B cell (primary cell): Measurements from ENCODE around the gene WDFY2. TPM values are rescaled to one million over a fixed set of nuclear protein-coding genes. Genes with fewer than 3 reads are reported as not detected.
A peak's percentile ranks its signal among the peaks of the same experiment; 100 is the strongest.

ENCODE experiments used
- ATAC-seq: fragments of 200-7000 bp; cut with Tn5 transposase; one replicate; pipeline ENCODE4 v1.10.0; 2021; ENCODE audit warnings: low read depth, mild to moderate bottlenecking, moderate number of reproducible peaks, moderate library complexity
- CTCF ChIA-PET: fragments of 350-600 bp; sonication (Branson Sonifier 250); formaldehyde crosslinking; loops from one replicate; lab custom pipeline; 2021; ENCODE audit warnings: antibody characterized with exemption, inconsistent platforms; lab: Charles Lee
- POLR2A ChIA-PET: fragments of 350-600 bp; sonication (Branson Sonifier 250); formaldehyde crosslinking; loops from one replicate; lab custom pipeline; 2021; ENCODE audit warnings: antibody characterized with exemption; lab: Charles Lee
- DNase-seq: peaks from one replicate; pipeline ENCODE4 v3.0.0; 2013
- H2AFZ ChIP-seq: 2 replicates; pipeline ENCODE4 v1.6.1; 2012; ENCODE audit warnings: mild to moderate bottlenecking, low read depth, low read length; ENCODE audit not compliant: insufficient read depth, poor library complexity, severe bottlenecking
- H3K27ac ChIP-seq, 2 donors: 1 replicate in 1 of 2; 2 replicates in 1 of 2; pipeline ENCODE4 v1.5.1; 2012 to 2013; ENCODE audit warnings: low read length in 2 of 2, mild to moderate bottlenecking in 2 of 2, moderate library complexity in 1 of 2
- H3K27me3 ChIP-seq, 4 experiments: fragments of 200-600 bp in 1 of 4; sonication (generic) in 1 of 4; replicated peaks in 1 of 4; 1 replicate in 2 of 4; 2 replicates in 2 of 4; pipeline versions ENCODE4 v1.6.1 to v1.7.0; 2013 to 2016; ENCODE audit warnings: low read length in 3 of 4, mild to moderate bottlenecking in 2 of 4, mixed read lengths in 1 of 4, moderate library complexity in 1 of 4; ENCODE audit not compliant: insufficient read depth in 4 of 4, control insufficient read depth in 3 of 4; ENCODE audit errors: control extremely low read depth in 1 of 4
- H3K36me3 ChIP-seq, 2 experiments: replicated peaks in 1 of 2; 1 replicate in 1 of 2; 2 replicates in 1 of 2; pipeline versions ENCODE4 v1.6.1 to v1.7.1; 2013; ENCODE audit warnings: low read length in 1 of 2; ENCODE audit not compliant: insufficient read depth in 2 of 2, control insufficient read depth in 1 of 2; ENCODE audit errors: control extremely low read depth in 1 of 2, extremely low read depth in 1 of 2
- H3K4me1 ChIP-seq, 2 donors: fragments of 200-600 bp in 1 of 2; sonication (generic) in 1 of 2; 1 replicate in 1 of 2; 2 replicates in 1 of 2; pipeline versions ENCODE4 v1.5.1 to v1.6.1; 2013 to 2017; ENCODE audit warnings: low read length in 2 of 2; ENCODE audit not compliant: control insufficient read depth in 2 of 2, insufficient read depth in 2 of 2
- H3K4me2 ChIP-seq: replicated peaks from 2 replicates; pipeline ENCODE3; 2012; ENCODE audit warnings: mild to moderate bottlenecking, low read depth, low read length; ENCODE audit not compliant: poor library complexity, severe bottlenecking
- H3K4me3 ChIP-seq, 5 experiments: fragments of 200-600 bp in 1 of 5; sonication (generic) in 1 of 5; 1 replicate in 3 of 5; 2 replicates in 2 of 5; pipeline versions ENCODE4 v1.5.1 to v1.7.0; 2011 to 2016; ENCODE audit warnings: low read length in 4 of 5, mild to moderate bottlenecking in 4 of 5, low read depth in 2 of 5, control low read depth in 1 of 5, moderate library complexity in 1 of 5; ENCODE audit not compliant: insufficient read depth in 1 of 5; ENCODE audit errors: control extremely low read depth in 1 of 5, extremely low read depth in 1 of 5
- H3K79me2 ChIP-seq: fragments of 200-600 bp; sonication (generic); one replicate; pipeline ENCODE4 v1.6.0; 2016; ENCODE audit warnings: low read length; ENCODE audit not compliant: control insufficient read depth, insufficient read depth
- H3K9ac ChIP-seq: fragments of 200-600 bp; sonication (generic); 2 replicates; pipeline ENCODE4 v1.6.1; 2017; ENCODE audit warnings: mild to moderate bottlenecking, low read length, moderate library complexity
- H3K9me3 ChIP-seq, 3 donors: one replicate each; pipeline versions ENCODE4 v1.6.1 to v1.7.1; 2013; ENCODE audit warnings: low read length in 2 of 3; ENCODE audit not compliant: control insufficient read depth in 2 of 3, insufficient read depth in 1 of 3; ENCODE audit errors: control extremely low read depth in 1 of 3
- H4K20me1 ChIP-seq: 2 replicates; pipeline ENCODE4 v1.6.0; 2012; ENCODE audit warnings: mild to moderate bottlenecking, low read length; ENCODE audit not compliant: insufficient read depth, control insufficient read depth, poor library complexity, severe bottlenecking
- H3K27ac Mint-ChIP-seq: one replicate; pipeline ENCODE4 v1.8.0; 2021; ENCODE audit warnings: mixed read lengths
- H3K27me3 Mint-ChIP-seq: one replicate; pipeline ENCODE4 v1.8.0; 2021; ENCODE audit warnings: mixed read lengths
- H3K4me1 Mint-ChIP-seq: one replicate; pipeline ENCODE4 v1.8.0; 2021; ENCODE audit warnings: mixed read lengths
- H3K4me3 Mint-ChIP-seq: one replicate; pipeline ENCODE4 v1.8.0; 2021; ENCODE audit warnings: mixed read lengths
- H3K9me3 Mint-ChIP-seq: one replicate; pipeline ENCODE4 v1.8.0; 2022; ENCODE audit warnings: mixed read lengths; ENCODE audit not compliant: insufficient read depth
- CTCF ChIP-seq: fragments of 200-600 bp; IDR thresholded peaks from one replicate; pipeline ENCODE4 v1.8.0; 2022; ENCODE audit warnings: antibody characterized with exemption, mild to moderate bottlenecking
- EZH2 ChIP-seq: IDR thresholded peaks from 2 replicates; pipeline ENCODE4 v1.6.1; 2012; ENCODE audit warnings: borderline replicate concordance, low read depth, mild to moderate bottlenecking, moderate library complexity, low read length; ENCODE audit not compliant: insufficient read depth, poor library complexity, severe bottlenecking
- WGBS: methylation state at CpG from one replicate; pipeline ENCODE4 v1.1.5; 2013; ENCODE audit warnings: missing lambda C conversion rate; ENCODE audit not compliant: insufficient coverage; 5-methylcytosine and 5-hydroxymethylcytosine counted together
- intact Hi-C: fragments of 100-400 bp; cut with micrococcal nuclease; formaldehyde crosslinking; loops from one replicate; pipeline ENCODE4 v1.10.0; 2022
- polyA plus RNA-seq: library from polyadenylated mRNA; depleted of rRNA; stranded (reverse); fragments of >200 nt; gene quantifications from 2 replicates; pipeline ENCODE4 v1.2.3, GENCODE V29; 2012
- total RNA-seq, 2 donors: library from RNA; stranded (reverse); fragments of 120-200 nt in 1 of 2; gene quantifications; 1 replicate in 1 of 2; 2 replicates in 1 of 2; pipeline versions ENCODE4 v1.2.3 to v1.2.4, GENCODE V29; 2013 to 2022

WDFY2 gene
- total and polyA plus RNA-seq, 2 donors (not counting 1 experiment from before 2014, with no cell fraction given), result 12.4 to 47.7 TPM

DNA sequence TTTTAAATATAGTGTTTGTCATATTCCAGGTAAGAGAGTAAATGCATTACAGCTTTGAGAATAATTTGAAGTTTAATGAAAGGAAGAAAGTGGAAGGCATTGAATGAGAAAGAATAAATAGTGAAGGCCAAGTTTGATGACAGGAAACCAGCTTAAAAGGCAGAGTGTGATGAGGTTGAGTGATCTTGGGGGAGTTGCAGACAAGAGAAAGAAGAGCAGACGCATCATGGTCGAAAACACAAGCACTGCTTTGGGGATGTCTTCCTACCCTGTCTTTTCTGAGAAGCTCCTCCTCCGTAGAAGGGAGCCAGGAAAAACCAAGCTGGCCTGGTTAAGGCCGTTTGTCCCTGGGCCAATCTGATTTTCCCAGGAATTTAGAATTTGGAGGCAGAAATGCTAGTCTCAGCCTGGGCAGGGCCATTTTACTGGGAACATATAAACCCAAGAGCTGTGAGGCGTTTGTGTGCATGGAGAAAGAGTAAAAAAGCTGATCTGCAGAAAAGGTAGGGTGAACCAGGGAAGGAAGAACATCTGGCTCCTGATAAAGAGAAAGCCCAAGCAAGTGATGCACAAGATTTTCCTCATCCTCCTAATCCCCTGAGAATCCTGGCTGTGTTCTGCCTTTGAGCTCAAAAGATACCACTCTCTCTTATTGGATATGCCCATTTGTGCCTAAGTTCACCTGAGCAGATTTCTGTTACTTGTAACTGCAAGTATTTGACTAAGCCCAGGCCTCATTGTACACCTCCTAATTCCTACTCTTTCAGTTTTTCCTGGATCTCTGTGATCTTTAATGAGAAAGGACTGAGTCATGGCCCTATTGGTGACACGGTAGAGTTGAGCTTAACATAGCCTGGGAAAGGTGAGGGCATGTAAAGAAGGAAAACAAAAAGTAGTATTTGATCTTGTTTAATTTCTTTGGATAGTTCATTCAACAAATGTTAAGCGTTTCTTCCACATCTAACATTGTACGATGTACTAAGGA is 80.0 kb downstream of the WDFY2 start:
- ChIA-PET CTCF (interaction anchor here (1.1 kb wide), 2 partner anchors 19 to 34 kb away, joined by 3 to 5 read pairs; no protein-coding TSS in a partner anchor), POLR2A (no interaction called here)
- Mint-ChIP-seq H3K4me1 (peaks cover 33% of the 10 kb centered on the region), H3K9me3 (no peaks in the 10 kb centered on the region), H3K27ac (peak overlapping the region; percentile 26), H3K4me3 (no peak overlapping the region), H3K27me3 (no peaks in the 10 kb centered on the region)
- 65% methylated on average over 6 of the region's 8 CpGs for WGBS
- Histone ChIP-seq H3K79me2 (peaks cover 20% of the 10 kb centered on the region), H3K36me3 (peaks cover 2 to 7% of the 10 kb centered on the region in 2 experiments), H3K27ac (peak overlapping the region in 1 of 2 donors; percentile 0), H3K9me3 (no peaks in the 10 kb centered on the region), H3K4me1 (peaks cover 8 to 10% of the 10 kb centered on the region in 2 donors), H4K20me1 (peaks cover 4% of the 10 kb centered on the region), H3K4me2 (peak overlapping the region; percentile 22), H3K27me3 (no peaks in the 10 kb centered on the region), H3K9ac (no peak overlapping the region), H2AFZ (no peak overlapping the region), H3K4me3 (no peak overlapping the region)
- intact Hi-C loops, result no loop called here
- ATAC-seq (no peak), DNase-seq (no peak)
- no peak for TF ChIP-seq EZH2
- no peak for TF ChIP-seq CTCF

- Histone ChIP-seq H2AFZ (no peak overlapping the region), H3K4me2 (no peak overlapping the region), H3K36me3 (peaks cover 2 to 6% of the 10 kb centered on the region in 2 experiments), H3K4me3 (no peak overlapping the region), H3K79me2 (peaks cover 29% of the 10 kb centered on the region), H3K9me3 (no peaks in the 10 kb centered on the region), H3K27me3 (no peaks in the 10 kb centered on the region), H4K20me1 (peaks cover 15% of the 10 kb centered on the region), H3K4me1 (peaks cover 15 to 20% of the 10 kb centered on the region in 2 donors), H3K9ac (no peak overlapping the region), H3K27ac (no peak overlapping the region)
- no peaks in the 10 kb centered on the region for H3K9me3 Mint-ChIP-seq
- intact Hi-C loops, result no loop called here
- no peak for DNase-seq
- 80% methylated on average over 1 of the region's 2 CpGs for WGBS
- no peak for ATAC-seq
- peaks cover 41% of the 10 kb centered on the region for H3K4me1 Mint-ChIP-seq
- H3K27me3 Mint-ChIP-seq, result no peaks in the 10 kb centered on the region
- TF ChIP-seq EZH2, result no peak
- no peak for TF ChIP-seq CTCF
- CTCF ChIA-PET, result no interaction called here
- POLR2A ChIA-PET, result no interaction called here
- H3K27ac Mint-ChIP-seq, result no peak overlapping the region
- H3K4me3 Mint-ChIP-seq, result no peak overlapping the region
Observed at GRCh38 chr13:51665456-51665855, 81.2 kb downstream of the WDFY2 start.
